Activated CD4-positive, alpha-beta T cell treated with anti-CD3 and anti-CD28 coated beads, Interleukin-2, amount 50 U/mL, for 4 hours (primary cell): Measurements from ENCODE around the gene CACNA1D.

Experiments used
- DNase-seq, 2 experiments: peaks; one replicate each; pipeline ENCODE4 v3.0.0-alpha.2; 2020

Gene CACNA1D

GRCh38 chr3:53581671-53582070 is 87.3 kb downstream of the CACNA1D start:
- no peak for DNase-seq

GRCh38 chr3:53583161-53583690 is 88.8 kb downstream of the CACNA1D start:
- no peak for DNase-seq

- no peak for DNase-seq
Observed at GRCh38 chr3:53585049-53585448, 90.6 kb downstream of the CACNA1D start.

- DNase-seq = no peak
Observed at GRCh38 chr3:53585627-53586026, 91.2 kb downstream of the CACNA1D start.

DNA sequence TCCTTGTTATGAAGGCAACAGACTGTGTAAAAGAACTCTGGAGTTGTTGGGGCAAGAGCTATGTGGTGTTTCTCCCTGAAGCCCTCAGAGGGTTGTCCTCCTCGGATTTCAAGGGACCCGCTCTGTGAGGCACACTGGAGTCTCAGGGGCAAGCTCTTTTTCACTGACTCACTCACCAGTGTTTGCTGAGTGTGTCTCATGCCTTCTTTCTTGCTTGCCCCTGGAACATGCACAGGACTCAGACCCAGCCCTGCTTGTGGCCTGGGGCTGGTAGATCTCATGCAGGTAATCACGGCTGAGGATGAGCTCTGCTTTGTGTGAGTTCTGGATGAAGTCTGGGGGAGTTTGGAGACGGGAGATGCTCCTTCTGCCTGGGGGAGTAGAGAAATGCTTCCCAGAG is 93.7 kb downstream of the CACNA1D start:
- DNase-seq = no peak

GRCh38 chr3:53589201-53589600 is 94.8 kb downstream of the CACNA1D start:
- DNase-seq = no peak

- DNase-seq = no peak
Observed at GRCh38 chr3:53589806-53590205, 95.4 kb downstream of the CACNA1D start.

GRCh38 chr3:53590606-53591005 is 96.2 kb downstream of the CACNA1D start:
- no peak for DNase-seq

DNA sequence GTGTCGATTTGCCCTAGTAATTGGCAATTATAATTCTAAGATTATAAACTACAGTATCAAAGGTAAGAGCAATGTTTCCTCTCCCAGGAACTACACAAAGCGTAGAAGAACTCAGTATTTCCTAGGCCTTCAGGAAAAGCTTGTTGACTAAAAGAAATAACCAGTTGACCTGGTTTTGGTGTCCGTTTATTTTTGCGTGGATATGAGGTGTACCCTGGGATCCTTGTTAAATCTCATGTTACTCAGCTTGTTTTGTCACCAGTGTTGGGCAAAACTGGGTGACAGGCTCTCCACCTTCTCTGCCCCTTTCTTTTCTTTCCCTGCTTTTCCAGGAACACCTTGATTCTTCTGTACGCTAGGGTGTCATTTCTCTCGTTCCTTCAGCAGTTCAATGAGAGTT is 97.2 kb downstream of the CACNA1D start:
- no peak for DNase-seq

GRCh38 chr3:53592862-53593261 is 98.5 kb downstream of the CACNA1D start:
- no peak for DNase-seq

- no peak for DNase-seq
Observed at GRCh38 chr3:53593611-53594010, 99.2 kb downstream of the CACNA1D start.

GRCh38 chr3:53594276-53594675 is 99.9 kb downstream of the CACNA1D start:
- no peak for DNase-seq

DNA sequence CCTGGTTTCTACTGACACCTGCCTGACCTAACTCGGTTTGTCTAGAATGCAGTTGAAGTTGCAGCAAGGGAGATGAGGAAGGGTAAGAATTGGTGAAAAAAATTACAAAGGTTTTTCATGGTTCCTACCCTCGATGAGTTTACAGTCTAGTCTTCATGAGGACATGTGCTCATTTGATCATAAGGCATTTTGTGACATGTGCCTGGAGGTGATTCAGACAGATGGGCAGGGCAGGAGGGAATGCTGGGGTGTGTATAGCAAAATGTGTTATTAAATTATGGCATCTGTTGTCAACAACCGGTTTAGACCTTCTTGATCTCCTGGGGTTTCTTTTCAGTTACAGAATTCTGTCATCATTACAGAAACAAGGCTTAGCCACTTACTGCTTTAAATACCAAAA is 101.2 kb downstream of the CACNA1D start:
- no peak for DNase-seq

- DNase-seq = no peak
Observed at GRCh38 chr3:53597136-53597915, 102.9 kb downstream of the CACNA1D start.

GRCh38 chr3:53599771-53600170 is 105.4 kb downstream of the CACNA1D start:
- DNase-seq = no peak

GRCh38 chr3:53602866-53603265 is 108.5 kb downstream of the CACNA1D start:
- no peak for DNase-seq

DNA sequence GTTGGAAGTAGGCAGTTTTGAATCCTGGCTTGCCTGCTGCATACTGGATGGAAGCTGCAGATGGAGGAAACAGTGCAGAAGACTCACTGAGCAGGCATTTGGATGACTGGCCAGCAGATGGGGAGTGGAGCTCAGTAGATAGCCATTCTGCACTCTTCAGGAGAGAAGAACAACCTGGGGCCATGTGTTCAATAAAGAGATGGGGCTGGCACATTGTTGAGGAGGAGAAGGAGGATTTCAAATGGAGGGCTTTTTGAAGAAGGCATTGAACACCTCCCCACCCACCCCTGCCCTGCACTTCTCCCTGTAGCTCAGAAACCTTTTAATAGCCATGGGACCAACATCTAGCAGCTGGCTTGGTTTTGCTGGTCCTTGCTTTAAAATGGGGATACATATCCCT is 109.8 kb downstream of the CACNA1D start:
- DNase-seq = no peak

DNA sequence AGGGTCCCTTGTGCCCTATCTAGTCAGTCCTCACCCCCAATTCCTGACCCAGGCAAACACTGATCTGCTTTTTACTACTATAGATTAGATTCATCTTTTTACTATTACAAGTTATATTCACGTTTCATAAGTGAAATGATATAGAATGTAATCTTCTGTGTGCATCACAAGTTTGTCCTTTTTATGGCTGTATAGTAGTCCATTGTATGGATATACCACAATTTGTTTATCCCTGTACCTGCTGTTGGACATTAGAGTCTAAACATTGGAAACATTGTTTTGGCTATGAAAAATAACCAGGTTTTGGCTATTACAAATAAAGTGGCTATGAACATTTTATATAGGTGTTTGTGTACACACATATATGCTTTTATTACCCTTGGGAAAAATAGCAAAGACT is 112.4 kb downstream of the CACNA1D start:
- no peak for DNase-seq

GRCh38 chr3:53612508-53612907 is 118.1 kb downstream of the CACNA1D start:
- no peak for DNase-seq

- DNase-seq = no peak
Observed at GRCh38 chr3:53613125-53613524, 118.7 kb downstream of the CACNA1D start.

DNA sequence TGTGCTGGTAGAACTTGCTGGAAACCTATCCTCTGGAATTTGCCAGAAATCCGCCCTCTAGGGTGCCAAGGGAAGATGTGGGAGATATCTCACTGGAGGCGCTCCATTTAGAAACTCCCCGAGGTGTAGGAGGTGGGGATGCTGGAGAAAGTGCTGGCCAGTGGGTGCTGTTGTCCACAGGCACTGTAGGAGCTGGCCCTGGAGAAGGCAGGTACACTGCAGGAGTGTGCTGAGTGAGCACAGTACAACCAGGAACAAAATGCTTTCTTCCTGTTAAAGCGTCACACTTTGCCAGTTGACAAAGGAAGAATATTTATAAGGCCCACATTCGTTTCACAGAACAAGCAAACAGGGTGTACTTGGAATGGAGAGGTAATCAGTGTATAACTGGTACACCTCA is 119.9 kb downstream of the CACNA1D start:
- no peak for DNase-seq

- DNase-seq = no peak
Observed at GRCh38 chr3:53616321-53616720, 121.9 kb downstream of the CACNA1D start.

- DNase-seq = no peak
Observed at GRCh38 chr3:53616971-53617892, 122.8 kb downstream of the CACNA1D start.
